Cerebellar cortex (tissue), 1 donor: Measurements from ENCODE around the gene DGCR2.
A peak's percentile ranks its signal among the peaks of the same experiment; 100 is the strongest.

ENCODE experiments used
- DNase-seq: peaks from one replicate; pipeline ENCODE4 v3.0.0-alpha.2; 2015; ENCODE audit warnings: low spot score

Gene DGCR2

GRCh38 chr22:19126309-19127273 is 4.4 kb upstream of the DGCR2 start:
- DNase-seq, result no peak

DNA sequence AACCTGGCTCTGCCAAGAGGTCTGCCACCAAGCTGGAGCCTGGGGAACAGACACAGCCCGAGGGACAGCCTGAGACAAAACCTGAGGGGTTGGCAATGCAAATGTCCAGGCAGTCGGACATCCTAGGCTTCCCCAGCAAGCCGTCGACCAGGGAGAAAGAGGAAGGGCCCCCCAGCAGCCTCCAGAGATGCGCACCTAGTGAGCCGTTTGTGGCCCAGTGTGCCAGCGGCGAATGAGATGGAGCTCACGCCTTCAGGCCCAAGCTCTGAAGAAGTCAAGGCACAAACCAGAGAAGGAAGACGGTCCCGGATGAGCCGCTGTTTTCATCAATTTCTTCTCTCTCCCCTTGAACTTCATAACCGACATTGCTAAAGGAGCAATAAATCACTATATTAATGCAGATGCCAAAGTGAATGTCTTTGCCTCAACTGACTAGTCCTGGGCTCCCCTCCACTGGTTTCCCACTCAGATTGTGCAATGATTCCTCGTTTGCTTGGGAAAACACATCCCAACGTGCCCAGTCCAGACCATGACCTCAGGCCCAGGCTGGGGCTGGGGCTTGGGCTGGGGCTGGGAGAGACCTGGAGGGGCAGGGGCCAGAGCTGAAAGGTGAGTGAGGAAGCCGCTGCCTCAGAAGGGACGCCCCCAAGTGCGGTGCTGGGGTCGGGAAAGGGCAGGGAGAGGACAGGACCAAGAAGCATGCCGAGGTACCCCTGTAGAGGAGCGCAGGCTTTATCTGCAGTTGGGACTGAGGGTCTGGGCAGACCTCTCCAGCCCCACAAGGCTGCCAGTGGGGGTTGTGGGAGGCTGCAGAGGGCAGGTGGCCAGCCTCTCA is 3.5 kb upstream of the DGCR2 start:
- no peak for DNase-seq

GRCh38 chr22:19125011-19125410 is 2.8 kb upstream of the DGCR2 start:
- DNase-seq, result no peak

- no peak for DNase-seq
Observed at GRCh38 chr22:19124377-19124776, 2.2 kb upstream of the DGCR2 start.

DNA sequence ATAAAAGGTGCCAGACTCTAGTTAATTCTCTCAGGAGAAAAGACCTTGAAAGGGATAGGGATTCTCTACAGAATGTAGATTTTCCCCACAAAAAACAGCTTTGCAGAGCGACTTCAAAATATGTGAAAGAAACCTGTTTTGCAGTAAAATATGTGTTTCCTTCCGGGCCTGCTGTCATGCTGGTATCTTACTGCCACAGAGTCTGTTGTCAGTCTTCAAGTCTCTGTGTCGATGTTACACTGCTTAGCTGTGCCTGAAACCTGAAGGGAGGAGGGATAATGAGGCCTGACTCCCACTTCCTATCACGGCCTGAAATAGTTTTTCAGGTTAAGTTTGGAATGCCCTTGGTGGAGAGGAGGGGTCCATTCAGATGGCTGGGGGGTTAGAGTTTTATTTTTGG is 1.7 kb upstream of the DGCR2 start:
- no peak for DNase-seq

GRCh38 chr22:19122752-19123492 is 710 bp upstream of the DGCR2 start:
- DNase-seq, result peak; percentile 34

DNA sequence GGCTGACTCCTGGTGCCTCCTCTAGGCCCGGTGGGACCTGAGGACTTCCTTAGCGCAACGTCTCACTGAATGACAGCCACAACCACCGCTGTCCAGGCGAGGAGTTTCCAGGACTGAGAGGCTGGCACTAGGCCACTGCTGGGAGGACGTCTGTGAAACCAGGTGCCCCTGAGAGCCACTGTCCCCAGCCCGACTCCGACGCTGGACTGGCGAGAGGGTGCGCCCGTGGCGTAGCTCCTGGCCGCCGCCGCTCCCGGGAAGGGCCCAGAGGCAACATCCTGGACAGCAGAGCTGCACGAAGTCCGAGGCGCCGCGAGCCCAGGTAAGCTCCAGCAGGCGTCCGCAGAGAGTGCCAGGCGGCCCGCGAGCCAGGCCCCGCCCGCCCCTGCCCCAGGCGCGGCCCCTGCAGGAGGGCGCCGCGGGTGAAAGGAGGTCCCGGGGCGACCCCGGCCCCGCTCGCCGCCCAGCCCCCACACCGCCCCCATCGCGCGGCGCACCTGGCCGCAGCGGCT is 525 bp downstream of the DGCR2 start:
- peak; percentile 47 for DNase-seq

DNA sequence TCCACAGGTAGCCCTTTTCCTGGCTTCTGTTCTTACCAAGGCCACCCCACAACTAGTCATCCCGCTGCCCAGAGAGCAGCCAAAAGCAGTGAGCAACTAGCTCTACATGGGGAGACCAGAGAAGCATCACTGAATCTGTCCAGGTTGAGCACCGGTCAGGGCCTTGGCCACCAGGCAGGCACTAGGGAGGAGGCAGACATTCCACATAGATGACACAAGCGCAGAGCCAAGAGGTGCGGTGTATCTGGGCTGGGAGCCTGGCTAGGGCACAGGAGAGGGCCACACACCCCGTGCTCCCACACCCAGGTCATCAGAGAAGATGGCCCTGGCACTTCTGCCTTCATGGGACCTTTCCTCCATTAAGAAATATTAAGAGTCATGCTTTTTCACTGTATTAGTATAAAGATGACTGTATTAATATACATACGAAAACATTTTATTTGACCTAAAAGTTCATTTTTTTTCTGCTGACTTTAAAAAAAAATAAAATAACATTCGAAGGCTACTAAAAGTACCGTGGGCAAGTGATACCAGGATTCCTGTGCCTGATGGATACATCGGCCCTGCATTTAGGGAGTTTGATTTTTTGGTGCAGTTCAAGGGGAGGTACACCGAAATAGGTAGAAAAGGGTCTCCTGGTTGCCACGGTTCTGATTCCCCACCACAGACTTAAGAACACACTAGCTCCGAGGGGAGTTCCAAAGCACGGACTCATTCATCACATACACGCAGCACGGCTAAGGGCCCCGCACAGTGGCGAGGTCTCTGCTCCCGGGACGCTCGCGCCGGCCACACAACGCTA is 1.2 kb downstream of the DGCR2 start:
- peak; percentile 27 for DNase-seq

GRCh38 chr22:19119949-19120348 is 2.3 kb downstream of the DGCR2 start:
- no peak for DNase-seq

- no peak for DNase-seq
Observed at GRCh38 chr22:19118329-19118880, 3.8 kb downstream of the DGCR2 start.

DNA sequence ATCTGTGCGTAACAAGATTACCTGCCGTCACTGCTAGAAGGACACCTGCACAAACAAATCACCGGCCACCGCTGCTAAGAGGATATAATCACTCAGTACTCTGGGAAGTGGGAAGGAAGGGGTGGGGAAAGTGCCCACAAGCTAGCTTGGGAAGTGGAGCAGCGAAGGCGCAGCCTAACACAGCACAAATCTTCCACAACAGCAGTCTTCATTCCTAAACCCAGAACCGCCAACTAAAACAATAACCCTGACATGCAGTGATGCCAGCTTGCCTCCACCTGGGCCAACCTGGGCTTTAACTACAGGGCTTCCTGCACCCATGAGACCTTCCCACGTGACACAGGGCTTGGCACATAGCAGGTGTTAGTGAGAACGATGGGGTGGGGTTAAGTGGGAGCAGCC is 5.1 kb downstream of the DGCR2 start:
- DNase-seq, result no peak

DNA sequence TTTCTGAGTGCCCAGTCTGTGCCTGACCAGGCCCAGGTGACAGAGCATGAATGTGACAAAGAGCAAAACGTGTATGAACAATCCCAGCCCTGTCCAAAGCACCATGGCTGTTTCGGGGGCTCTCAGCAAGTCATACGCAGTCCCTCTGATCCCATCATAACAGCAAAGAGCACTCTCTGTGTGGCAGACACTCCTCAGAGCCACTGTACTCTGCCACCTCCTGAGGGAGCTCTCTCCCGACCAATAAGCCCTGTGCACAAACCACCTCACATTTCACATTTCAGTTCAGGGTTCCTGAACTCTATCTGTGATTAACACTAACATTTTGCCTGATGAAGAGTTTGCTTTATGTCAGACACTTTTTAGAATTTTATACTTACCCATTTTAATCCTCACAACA is 6.6 kb downstream of the DGCR2 start:
- peak; percentile 46 for DNase-seq

DNA sequence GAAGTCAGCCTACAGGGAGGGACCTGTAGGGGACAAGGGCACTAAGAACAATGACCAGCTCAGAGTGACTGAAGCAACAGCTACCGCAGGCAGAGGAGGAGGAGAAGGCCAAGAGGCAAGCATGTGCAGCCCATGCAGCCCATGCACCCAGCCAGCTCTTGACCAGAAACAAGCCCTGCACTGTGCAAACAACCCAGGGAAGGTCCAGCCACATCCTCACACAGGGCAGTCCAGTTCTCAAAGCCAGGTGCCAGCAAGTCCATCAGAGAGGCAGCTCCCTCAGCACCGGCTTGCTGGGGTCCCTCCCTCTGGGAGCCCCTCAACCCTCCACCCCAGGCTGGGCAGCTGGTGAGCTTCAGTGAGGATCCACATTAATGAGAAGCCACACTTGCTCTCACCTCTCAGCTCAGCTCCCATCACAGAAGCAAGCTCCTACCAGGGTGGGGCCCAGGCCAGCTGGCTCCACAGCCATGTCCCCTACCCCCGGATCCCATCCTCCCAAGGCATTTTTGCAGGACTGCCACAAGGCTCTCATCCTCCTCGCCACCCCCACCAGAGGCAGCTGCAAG is 7.1 kb downstream of the DGCR2 start:
- DNase-seq, result no peak

DNA sequence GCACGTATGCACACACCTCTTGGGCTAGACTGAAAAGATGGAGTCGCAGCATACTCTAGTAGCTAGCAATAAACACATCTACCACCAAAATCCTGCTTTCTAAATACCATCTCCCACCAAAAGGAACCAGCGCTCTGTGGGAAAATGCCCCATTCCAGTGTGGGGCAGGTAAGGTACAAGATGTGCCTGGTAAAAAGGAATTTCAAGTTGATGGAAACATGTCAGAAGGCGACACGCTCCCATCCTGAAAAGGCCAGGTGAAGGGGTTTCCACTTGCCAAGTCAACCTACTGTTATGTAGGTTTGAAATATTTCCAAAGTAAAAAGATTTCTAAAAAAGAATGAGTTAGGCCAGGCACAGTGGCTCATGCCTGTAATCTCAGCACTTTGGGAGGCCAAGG is 8.8 kb downstream of the DGCR2 start:
- DNase-seq, result no peak

GRCh38 chr22:19111584-19111983 is 10.6 kb downstream of the DGCR2 start:
- DNase-seq, result no peak

GRCh38 chr22:19111140-19111539 is 11.1 kb downstream of the DGCR2 start:
- DNase-seq, result peak; percentile 23

GRCh38 chr22:19110646-19111045 is 11.6 kb downstream of the DGCR2 start:
- DNase-seq, result no peak

GRCh38 chr22:19110064-19110458 is 12.2 kb downstream of the DGCR2 start:
- DNase-seq, result no peak

DNA sequence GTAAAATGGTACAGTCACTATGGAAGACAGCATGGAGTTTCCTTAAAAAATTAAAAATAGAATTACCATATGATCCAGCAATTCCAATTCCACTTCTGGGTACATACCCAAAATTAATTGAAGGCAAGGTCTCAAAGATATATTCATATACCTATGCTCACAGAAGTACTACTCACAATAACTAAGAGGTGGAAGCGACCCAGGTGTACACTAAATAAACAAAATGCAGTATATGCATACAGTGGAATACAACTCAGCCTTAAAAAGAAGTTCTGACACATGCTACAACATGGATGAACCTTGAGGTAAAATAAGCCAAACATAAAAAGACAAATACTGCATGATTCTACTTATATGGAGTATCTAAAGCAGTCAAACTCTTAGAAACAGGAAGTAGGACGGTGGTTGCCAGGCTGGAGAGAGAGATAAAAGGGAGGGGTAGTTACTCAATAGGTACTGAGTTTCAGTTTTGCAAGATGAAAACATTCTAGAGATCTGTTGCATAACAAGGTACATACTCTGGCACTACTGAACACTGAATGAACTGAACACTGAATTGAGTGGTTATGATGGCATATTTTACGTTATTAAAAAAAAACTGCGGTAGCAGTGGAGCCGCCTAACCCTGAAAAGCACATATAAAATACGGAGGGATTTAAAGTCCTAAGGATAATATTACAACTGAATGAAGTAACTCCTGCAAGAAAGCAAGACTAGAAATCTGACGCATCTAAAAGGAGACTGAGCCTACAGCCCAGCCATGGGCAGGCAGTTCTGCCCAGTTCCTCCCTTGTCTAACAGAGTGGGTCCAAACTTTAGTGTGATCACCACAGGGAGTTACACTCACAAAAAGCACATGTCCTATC is 12.8 kb downstream of the DGCR2 start:
- no peak for DNase-seq

GRCh38 chr22:19108807-19109197 is 13.4 kb downstream of the DGCR2 start:
- DNase-seq, result no peak
